ENCODE results near the gene ESRRA.
"Not testable (repeated sequence)": the region's sequence is repeated elsewhere in the genome, so short reads cannot be mapped to it uniquely, and the experiment has no call there.

Gene ESRRA

GRCh38 chr11:64314146-64314804 is 9.0 kb downstream of the ESRRA start:
- no peak for DNase-seq (ENCODE audit: low spot score)

GRCh38 chr11:64314805-64315561 is 9.7 kb downstream of the ESRRA start:
- DNase-seq (ENCODE audit: low spot score) = no peak

GRCh38 chr11:64315667-64316526 is 10.6 kb downstream of the ESRRA start:
- DNase-seq (ENCODE audit: low spot score) = not testable (repeated sequence)

- DNase-seq (ENCODE audit: low spot score) = no peak
Observed at GRCh38 chr11:64316672-64317324, 11.5 kb downstream of the ESRRA start.

GRCh38 chr11:64317325-64317960 is 12.1 kb downstream of the ESRRA start, which contains the start of gene TRMT112:
TSS of gene TRMT112 (minus strand) at chr11:64317559. CDS start at chr11:64317526, 33 bp downstream.
- DNase-seq (ENCODE audit: low spot score) = peak; percentile 92

GRCh38 chr11:64317961-64318765 is 12.8 kb downstream of the ESRRA start, which contains the start of gene PRDX5:
TSS of gene PRDX5 (plus strand) at chr11:64318121. CDS start at chr11:64318216, 95 bp downstream.
- DNase-seq (ENCODE audit: low spot score) = peak; percentile 98

- DNase-seq (ENCODE audit: low spot score) = no peak
Observed at GRCh38 chr11:64318766-64319761, 13.7 kb downstream of the ESRRA start.

- no peak for DNase-seq (ENCODE audit: low spot score)
Observed at GRCh38 chr11:64320556-64320955, 15.2 kb downstream of the ESRRA start.

- no peak for DNase-seq (ENCODE audit: low spot score)
Observed at GRCh38 chr11:64321026-64321425, 15.7 kb downstream of the ESRRA start.

GRCh38 chr11:64321533-64321932 is 16.2 kb downstream of the ESRRA start:
- no peak for DNase-seq (ENCODE audit: low spot score)

- no peak for DNase-seq (ENCODE audit: low spot score)
Observed at GRCh38 chr11:64322925-64323260, 17.6 kb downstream of the ESRRA start.

GRCh38 chr11:64323373-64323772 is 18.0 kb downstream of the ESRRA start:
- DNase-seq (ENCODE audit: low spot score) = no peak

GRCh38 chr11:64323984-64324383 is 18.7 kb downstream of the ESRRA start:
- DNase-seq (ENCODE audit: low spot score) = not testable (repeated sequence)

GRCh38 chr11:64324692-64325469 is 19.6 kb downstream of the ESRRA start:
- DNase-seq (ENCODE audit: low spot score) = no peak

GRCh38 chr11:64327375-64327774 is 22.1 kb downstream of the ESRRA start:
- no peak for DNase-seq (ENCODE audit: low spot score)

GRCh38 chr11:64327993-64328392 is 22.7 kb downstream of the ESRRA start:
- DNase-seq (ENCODE audit: low spot score) = no peak

- no peak for DNase-seq (ENCODE audit: low spot score)
Observed at GRCh38 chr11:64330888-64331287, 25.6 kb downstream of the ESRRA start.

GRCh38 chr11:64331569-64332371 is 26.4 kb downstream of the ESRRA start:
- DNase-seq (ENCODE audit: low spot score) = peak; percentile 87
